ENCODE measurements around the gene FTCDNL1.

FTCDNL1 gene

GRCh38 chr2:199738727-199739412, 112.1 kb downstream of the FTCDNL1 start:
- DNase-seq, result no peak

DNA sequence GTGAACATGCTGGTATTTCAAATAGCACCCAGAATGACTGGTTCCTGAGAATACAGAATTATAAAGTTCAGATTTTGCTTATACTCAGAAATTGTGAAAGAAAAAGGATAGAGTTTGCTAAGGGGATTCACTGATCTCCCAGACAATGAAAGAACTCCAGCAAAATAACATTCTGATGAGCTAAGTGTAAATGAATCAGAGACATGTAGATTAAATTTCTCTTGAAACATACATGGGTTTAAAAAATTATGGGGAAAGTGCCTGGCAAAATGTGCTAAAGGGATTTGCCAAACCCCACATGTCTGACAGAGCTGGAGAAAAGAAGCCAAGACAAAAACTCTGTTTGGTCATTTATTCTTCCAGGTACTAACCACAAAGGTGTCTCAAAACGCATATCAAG, 116.3 kb downstream of the FTCDNL1 start:
- DNase-seq, result no peak

DNA sequence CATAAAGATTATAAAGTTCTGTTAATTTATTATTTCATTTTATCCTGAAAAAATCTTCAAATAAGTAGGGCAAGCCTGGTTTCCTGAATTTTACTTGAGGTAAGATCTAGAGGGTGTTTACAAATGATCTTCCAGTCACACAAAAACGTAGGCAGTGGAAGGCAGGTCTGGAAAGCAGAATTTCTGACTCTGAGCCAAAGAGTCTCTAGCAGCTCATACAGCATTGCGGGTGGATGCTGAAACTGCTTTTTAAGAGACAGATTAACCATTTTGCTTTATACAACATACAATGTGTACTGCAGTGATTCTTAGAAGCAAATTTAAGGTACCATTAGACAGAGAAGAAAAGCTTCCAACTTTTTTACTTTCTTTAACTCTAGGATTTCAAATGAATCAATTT, 117.0 kb downstream of the FTCDNL1 start:
- no peak for DNase-seq

DNA sequence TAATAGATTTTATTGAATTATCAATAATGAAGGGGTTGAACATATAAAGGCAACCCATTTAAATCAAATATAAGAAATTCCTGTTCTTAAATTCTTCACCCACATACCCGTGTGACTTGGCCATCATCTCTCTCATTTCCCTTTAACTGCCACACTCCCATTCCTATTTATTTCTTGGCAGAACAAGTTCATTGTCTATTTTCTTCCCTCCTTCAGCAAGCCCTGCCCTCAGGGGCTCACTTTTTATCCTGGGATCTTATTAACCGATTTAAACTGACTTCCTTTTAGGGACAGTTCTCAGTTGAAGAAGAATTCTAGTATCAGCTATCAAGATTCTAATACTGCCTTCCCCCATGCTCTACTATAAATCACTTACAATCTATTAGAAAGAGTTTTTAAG, 123.2 kb downstream of the FTCDNL1 start:
- DNase-seq, result no peak

DNA sequence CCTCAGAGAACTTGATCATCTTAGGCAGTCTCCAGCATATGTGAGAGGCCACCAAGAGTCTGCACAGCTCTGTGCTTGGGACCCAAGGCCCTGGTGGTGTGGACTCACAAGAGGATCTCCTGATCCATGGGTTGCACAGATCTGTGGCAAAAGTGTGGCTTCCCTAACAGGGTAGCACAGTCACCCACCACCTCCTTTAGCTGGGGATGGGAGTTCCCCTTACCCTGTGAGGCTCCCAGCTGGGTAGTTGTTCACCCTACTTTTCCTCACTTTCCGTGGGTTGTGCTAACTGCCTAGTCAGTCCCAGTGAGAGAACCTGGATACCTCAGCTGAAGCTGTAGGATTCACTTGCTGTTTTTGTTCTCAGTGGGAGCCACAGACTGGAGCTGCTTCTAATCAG, 123.7 kb downstream of the FTCDNL1 start:
- no peak for DNase-seq

DNA sequence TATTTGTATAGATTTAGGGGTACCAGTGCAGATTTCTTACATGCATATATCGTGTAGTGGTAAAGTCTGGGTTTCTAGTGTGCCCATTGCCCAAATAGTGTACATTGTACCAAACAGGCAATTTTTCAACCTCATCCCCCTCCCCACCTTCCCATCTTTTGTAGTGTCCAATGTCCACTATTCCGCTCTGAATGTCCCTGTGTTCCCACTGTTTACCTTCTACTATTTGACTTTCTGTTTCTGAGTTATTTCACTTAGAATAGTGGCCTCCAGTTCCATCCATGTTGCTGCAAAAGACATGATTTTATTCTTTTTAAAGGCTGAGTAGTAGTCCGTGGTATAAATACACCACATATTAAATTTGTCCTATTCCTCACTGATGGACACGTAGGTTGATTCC, 132.9 kb downstream of the FTCDNL1 start:
- no peak for DNase-seq

DNA sequence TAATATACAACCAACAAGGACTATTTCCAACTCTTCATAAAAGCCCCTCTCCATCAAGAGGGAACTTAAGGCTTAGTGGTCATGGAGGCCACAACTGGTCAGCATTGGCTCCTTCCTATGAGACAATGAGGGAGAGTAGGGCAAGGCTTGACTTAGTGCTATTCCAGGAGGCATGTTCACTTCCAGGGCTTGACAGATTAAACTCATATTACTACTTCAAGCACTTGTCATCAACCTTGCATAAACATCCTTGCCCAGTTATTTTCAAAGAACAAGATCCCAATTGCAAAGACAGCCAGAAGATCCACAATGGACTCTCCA, 133.4 kb downstream of the FTCDNL1 start:
- DNase-seq, result no peak

DNA sequence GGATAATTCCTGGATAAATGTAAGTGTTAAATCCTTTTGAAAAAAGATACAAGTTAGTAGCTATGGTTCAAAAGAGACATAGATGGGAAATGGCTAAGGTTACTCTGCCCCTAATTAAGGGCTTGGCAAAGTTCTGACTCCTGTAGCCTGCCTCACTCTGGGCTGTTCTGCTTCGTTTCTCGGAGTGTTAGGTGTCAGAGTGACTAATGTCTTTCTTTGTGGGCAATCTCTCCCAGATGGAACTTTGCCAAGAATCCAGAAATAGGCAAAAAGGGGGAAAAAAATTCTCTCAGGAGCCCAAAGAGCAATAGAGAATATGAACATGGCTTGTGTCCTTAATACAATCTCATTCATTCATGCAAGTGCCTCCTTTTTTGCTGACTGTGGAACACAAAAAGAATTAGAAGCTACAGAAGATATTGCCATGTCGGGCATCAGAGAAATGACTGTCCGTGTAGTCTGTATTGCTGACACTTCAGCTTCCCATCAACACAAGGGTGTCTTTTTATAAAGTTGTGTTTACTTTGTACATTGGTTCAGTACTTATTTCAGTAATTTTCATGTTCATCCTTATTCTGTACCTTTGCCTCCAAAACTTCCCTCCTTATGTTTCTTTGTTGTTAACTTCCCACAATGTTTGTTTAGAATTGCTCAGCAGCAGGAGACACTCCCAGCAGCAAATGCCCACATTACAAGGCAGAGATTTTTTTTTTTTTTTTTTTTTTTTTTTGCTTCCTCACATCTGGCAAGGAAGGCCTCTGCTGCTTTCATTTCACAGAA, 134.0 kb downstream of the FTCDNL1 start:
- no peak for DNase-seq

- no peak for DNase-seq
Observed at GRCh38 chr2:199713746-199714145, 137.2 kb downstream of the FTCDNL1 start.

DNA sequence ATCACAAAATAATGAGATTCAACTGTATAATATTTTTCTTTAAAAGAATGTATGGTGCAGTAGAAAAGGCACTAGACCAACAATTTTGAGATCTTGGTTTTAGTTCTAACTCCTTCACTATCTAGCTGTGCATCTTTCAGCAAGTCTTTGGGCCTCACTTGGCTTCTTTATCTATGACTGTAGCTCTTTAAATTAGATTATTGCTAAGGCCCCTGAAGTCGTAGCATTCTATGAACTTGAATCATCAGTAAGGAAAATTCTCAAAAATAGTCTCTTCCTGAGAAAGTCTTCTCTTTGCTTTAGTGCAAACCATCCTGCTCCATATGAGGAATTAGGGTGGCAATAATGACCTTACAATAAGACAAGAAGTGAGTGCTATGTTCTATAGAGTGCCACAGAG, 140.4 kb downstream of the FTCDNL1 start:
- no peak for DNase-seq

Measured in activated CD4-positive, alpha-beta T cell treated with anti-CD3 and anti-CD28 coated beads, Interleukin-2, amount 50 U/mL, for 4 hours (primary cell).